Cerebellar nuclear complex (tissue), 1 donor: ENCODE measurements around the gene AVEN.

Experiments
- DNase-seq, 2 experiments: peaks; one replicate each; lab custom pipeline; 2025; lab: John Stamatoyannopoulos, UW

The AVEN gene

DNA sequence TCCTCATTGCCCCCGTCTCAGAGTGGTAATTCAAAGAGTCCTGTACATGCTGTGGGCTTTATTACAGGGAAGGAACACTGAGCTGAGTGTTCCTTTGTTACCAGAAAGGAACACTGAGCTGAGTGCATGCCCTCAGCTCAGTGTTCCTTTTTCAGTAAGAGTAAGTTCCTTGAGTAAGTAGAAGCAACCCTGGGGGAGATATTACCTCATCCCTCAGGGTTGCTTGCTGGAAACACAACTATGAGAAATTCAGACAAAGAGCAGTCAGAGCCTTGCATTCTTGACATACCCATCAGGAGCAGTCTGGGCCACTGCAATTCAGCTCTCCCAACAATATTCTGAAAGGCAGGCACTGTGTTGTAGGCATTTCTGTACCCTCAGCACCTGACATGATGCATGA, 53.7 kb downstream of the AVEN start:
- no peak for DNase-seq

- DNase-seq = no peak
Observed at GRCh38 chr15:33982516-33982915, 56.5 kb downstream of the AVEN start.

- DNase-seq = no peak
Observed at GRCh38 chr15:33980159-33980558, 58.8 kb downstream of the AVEN start.

DNA sequence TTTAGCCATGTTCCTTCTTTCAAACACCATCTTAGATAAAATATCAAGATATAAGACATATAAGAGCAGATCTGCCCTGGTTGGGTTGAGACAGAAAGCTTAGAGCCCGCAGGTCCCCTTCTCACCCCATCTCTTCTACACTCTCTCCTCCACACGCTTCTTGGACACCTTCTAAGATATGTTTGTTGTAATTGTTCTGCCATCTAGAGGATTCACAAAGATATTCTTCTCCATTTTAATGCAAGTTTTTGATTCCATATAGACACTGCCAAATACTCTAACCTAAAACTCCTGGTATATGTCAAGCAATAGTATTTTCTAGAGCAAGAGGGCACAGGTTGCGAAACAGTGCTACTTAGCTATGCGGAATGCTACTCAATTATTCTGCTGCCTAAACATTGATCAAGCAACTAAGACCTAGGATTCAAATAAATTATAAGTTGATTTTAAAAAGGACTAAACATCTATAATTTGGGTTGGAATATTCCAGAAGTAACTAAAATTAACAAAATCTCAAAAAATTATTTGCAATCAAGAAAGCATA, 63.9 kb downstream of the AVEN start:
- DNase-seq = no peak

GRCh38 chr15:33971811-33972210, 67.2 kb downstream of the AVEN start:
- no peak for DNase-seq

DNA sequence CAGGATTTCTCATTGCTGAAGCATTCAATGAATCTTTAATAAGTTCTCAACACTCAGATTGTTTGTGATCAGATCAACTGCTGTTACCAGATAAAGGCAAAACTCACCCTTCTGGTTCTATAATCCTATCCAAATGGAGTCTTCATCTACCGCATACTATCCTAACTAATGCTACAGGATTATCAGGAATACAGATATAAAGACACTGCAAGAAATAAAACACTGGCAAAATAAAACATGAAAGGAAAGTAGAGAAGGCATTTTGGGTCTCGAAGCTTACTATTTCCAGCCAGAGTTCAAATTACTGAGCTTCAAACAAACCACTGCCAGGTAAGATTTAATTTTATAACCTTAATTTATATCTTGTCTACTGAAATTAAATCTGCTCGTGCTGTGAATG, 70.2 kb downstream of the AVEN start:
- no peak for DNase-seq

DNA sequence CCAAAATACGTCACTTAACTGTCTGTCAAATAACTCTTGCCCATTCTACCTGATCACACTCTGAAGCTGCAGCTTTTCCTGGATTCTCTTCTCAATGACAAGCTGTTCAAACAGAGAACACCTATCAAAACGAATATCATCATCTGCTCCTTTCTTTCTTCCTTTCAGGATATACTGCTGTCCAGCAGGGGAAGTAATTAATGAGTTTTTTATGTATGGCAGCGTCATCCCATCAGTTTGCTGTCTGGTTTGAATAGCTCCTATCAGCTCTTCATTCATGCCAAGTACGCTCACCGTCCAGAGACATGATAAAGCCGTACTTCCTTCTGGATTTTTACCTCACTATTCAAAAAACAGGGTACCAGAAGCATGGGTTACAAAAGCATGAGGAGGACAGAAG, 70.8 kb downstream of the AVEN start, which contains the start of gene CHRM5:
CHRM5 (plus strand) TSS at position 274 of the 400 bp plus-strand sequence. CDS start 94,221 bp downstream, outside the sequence.
- no peak for DNase-seq

- DNase-seq = no peak
Observed at GRCh38 chr15:33964665-33965040, 74.4 kb downstream of the AVEN start.

DNA sequence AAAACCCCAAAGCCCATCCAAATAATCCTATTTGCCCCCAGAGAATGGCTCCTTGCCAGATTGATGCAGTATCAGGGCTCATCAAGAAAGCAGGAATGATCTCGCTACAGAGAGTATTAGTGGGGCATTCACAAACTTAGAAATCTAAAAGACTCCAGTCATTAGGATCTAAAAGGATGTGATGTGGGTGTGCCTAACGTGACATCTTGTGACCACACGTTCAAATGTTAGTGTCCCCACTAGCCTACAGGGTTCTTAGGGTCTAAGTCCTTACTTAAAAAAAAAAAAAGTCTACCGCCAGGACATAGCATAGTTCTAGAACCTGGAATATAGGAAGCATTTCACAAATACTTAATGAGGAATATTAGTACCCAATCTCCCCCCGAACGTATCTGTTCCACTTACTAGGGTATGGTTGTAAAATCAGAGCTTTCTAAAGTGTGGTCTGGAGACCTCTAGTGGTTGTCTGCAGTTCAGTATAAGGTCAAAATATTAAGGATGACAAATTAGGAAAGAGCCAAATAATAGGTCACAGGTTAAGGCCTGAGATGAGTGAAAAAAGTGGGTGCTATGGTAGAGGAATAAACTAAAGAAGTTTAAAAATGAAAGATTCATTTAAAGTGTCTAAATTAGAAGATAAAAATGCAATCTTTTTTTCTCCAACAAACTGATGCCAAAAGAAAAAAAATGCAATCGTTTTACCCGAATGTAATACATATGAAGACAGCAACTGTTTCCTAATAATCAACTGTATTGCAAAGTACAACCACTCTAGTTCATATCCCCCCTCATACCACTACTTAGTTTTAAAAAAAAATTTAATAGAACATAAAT, 75.0 kb downstream of the AVEN start:
- no peak for DNase-seq

DNA sequence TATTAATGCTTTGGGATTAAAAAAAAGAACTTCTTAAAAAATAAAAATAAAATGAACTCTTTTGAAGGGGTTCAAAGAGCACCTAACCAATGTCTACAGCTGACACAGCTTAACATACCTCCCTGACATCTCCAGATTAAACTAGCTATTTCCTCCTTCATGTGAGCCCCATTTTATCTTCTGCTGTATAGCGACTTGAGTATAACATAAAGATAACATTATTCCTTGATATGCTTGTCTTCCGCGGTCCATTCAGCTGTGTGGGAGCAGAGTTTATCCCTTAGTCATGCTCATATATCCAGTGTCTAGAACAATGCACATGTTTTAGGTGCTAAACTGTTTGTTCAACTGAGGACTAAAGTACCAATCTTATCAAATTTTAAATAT, 78.5 kb downstream of the AVEN start:
- DNase-seq = no peak

GRCh38 chr15:33959844-33960548, 79.0 kb downstream of the AVEN start:
- no peak for DNase-seq

DNA sequence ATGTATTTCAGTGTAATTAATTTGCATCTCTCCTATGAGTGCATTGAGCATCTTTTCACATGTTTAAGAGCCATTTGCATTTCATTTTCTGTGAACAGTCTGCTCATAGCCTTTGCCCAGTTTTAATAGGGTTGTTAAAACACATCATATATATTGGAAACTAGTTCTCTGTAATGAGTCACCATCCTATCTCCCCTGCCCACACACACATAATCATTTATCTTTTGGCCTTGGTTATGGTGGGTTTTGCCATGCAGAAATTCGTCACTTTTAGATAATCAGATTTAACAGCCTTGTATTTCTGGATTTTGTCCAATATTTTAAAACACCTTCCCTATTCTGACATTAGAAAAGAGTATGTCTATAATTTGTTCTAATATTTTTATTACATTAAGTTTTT, 82.6 kb downstream of the AVEN start:
- DNase-seq = no peak

- no peak for DNase-seq
Observed at GRCh38 chr15:33955945-33956344, 83.1 kb downstream of the AVEN start.

DNA sequence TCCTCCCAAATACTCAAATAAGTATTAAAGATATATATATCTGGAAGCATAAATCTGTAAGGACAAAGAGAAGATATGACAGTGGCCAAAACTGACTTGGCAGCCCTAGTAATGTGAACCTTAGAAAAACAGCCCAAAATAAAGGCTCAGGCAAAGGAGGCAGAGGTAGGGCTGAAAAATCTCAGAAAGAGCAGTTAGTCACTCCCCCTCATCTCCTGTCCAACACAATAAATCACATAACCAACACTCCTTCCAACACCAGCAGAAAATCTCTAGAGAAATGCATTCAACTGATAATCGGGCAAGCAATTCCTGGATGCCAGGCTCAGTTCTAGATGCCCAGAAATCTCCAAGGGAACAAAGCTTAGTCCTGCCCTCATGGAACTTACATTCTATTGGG, 92.9 kb downstream of the AVEN start:
- no peak for DNase-seq

DNA sequence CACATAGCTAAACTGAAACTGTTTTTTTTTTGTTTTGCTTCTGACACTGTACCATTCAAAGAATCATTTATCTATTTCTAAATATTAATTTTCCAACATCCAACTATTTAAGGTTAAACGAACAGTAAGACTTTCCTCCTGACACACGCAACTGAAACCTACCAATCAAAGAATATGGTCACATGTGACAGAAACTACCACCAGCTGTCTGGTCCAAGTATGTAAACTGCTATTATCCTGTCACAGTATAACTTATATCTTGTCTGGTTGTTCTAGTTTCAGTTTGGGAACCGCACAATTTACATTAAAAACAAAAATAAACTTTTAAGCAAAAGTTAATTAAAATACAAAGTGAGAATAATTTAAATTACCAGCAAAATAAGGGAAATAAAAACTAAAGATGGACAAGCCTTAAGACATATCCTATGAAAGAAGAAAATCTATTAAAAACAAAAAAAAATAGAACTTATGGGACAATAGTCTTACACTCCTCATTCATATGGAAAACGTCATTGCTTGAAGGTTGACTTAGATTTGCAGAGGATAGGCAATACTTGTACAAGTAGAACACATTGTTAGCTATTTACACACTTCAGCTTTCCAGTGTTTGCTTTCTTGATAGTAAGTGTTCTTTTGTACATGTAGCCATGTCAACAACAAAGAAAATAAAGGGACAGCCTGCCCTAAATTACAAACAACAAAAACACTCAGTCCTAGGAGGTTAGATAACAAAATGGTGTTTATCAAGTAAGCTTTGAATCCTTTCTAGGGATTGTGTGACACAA, 97.5 kb downstream of the AVEN start:
- DNase-seq = no peak

DNA sequence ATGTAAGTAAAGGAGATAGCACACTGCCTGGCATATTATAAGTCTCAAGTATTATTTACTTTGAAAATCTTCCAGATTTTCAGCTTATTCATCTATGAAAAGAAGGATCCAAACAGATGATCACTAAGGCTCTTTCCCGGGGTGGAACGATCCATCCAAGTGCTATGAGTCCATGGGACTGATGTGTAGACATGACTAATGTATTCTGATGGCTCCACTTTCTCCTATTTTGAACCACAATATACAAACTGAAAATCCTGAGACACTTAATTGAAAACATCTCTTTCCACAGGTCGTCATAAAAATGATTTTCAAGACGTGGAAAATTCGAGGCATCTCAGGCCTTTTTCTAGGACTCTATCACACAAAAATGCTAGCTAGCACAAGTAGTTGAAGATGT, 104.1 kb downstream of the AVEN start:
- DNase-seq = no peak

- DNase-seq = no peak
Observed at GRCh38 chr15:33934396-33934795, 104.6 kb downstream of the AVEN start.

DNA sequence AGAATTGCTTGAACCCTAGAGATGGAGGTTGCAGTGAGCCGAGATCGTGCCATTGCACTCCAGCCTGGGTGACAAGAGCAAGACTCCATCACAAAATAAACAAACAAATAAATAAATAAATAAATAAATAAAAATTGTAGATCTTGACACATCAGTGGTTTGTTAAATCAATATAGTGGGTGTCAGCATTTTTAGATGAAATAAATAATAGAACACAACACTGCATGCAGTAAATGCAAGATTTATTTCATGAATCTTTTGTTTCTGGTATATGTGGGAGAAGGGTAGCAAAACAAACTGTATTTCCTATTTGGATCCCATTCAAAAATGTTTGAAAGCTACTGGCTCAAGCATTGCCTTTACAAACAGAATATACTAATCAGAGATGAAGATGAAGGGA, 106.3 kb downstream of the AVEN start:
- DNase-seq = no peak

DNA sequence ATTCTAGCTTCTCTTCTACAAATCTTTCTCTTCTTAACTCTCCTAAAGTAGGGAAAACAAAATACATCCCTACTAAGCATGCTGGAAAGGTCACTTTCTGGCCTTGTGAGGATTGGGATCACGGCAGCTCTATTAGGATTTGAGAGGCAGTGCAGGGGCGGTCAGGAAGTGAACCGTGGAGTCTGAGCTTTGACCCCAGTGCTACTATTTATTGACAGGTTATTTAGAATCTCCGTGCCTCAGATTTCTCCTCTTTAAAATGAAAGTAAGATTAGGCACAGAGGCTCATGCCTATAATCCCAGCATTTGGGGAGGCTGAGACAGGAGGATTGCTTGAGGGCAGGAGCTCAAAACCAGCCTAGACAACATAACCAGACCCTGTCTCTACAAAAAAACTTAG, 112.7 kb downstream of the AVEN start:
- no peak for DNase-seq

DNA sequence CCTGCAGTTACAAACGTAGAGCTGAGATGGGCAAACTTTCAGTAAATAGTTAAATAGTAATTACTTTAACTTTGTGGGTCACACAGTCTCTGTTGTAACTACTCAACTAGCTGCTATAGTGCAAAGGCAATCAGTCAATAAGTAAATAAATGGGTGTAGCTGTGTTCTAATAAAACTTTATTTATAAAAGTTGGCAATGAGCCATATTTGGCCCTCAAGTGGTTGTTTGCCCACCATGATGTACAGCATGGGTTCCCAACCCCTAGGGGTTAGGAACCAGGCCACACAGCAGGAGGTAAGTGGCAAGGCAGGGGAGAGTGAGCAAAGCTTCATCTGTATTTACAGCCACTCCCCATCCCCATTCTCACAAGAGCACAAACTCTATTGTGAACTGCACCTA, 115.6 kb downstream of the AVEN start:
- DNase-seq = no peak

GRCh38 chr15:33915571-33916407, 123.2 kb downstream of the AVEN start:
- no peak for DNase-seq

DNA sequence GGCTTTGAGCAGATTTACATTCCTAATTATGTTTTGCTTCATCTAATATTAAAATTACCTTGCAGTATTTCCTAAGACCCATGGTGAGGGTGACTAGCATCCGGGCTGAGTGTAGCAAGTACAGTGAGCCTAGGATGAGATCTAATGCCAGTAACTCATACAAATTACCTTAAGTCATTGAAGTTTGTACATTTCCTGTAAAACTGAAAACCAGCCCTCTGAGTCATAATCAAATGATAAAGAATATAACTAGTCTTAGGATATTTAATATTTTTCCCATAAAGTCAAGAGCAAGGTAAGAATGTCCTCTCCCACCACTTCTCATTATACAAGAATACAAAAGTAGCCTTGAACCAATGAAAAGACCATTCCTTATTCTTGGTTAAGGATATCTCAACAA, 125.5 kb downstream of the AVEN start:
- no peak for DNase-seq
